GM12878 (cell line): ENCODE results near the gene KRT82. TPM values are rescaled to one million over a fixed set of nuclear protein-coding genes. Genes with fewer than 3 reads are reported as not detected.

Experiments used
- ATAC-seq: fragments of 200-7000 bp; cut with Tn5 transposase; 3 replicates; pipeline ENCODE4 v1.9.1; 2020; ENCODE audit warnings: mild to moderate bottlenecking, moderate library complexity
- BruUV-seq: library from RNA; stranded (reverse); fragments of 400-500 nt; replicated peaks from 2 replicates; lab custom pipeline; 2021; lab: Mats Ljungman, UMichigan
- CTCF ChIA-PET: fragments of 300-600 bp; sonication (Branson Sonifier 250); formaldehyde crosslinking; extraction: SDS; loops from one replicate; lab custom pipeline; 2021; ENCODE audit warnings: inconsistent platforms; lab: Yijun Ruan, JAX
- POLR2A ChIA-PET: fragments of 350-600 bp; formaldehyde crosslinking; extraction: SDS; loops from one replicate; lab custom pipeline; 2021; ENCODE audit warnings: inconsistent platforms; lab: Charles Lee
- RAD21 ChIA-PET: fragments of 300-600 bp; sonication (Branson Sonifier 250); formaldehyde crosslinking; loops from one replicate; lab custom pipeline; 2023; ENCODE audit warnings: antibody characterized with exemption; ENCODE audit not compliant: unreplicated experiment; lab: Charles Lee
- SMC1A ChIA-PET: fragments of 300-600 bp; sonication (Branson Sonifier 250); formaldehyde crosslinking; loops from one replicate; lab custom pipeline; 2023; ENCODE audit not compliant: unreplicated experiment, uncharacterized antibody; lab: Charles Lee
- DNase-seq: peaks from one replicate; pipeline ENCODE4 v3.0.0-alpha.2; 2011; ENCODE audit warnings: low read depth, low spot score
- FAIRE-seq: peaks from 3 replicates; lab custom pipeline; 2011; peaks lifted over from hg19 to GRCh38; lab: Jason Lieb, UNC
- H2AFZ ChIP-seq: 2 replicates; pipeline ENCODE4 v1.6.0; 2011; ENCODE audit warnings: low read depth, low read length, control low read depth; ENCODE audit not compliant: control insufficient read depth
- H3K27ac ChIP-seq: 2 replicates; pipeline ENCODE4 v1.5.1; 2011; ENCODE audit warnings: control low read depth; ENCODE audit not compliant: control insufficient read depth, insufficient read depth
- H3K27me3 ChIP-seq, 2 experiments: replicated peaks in 1 of 2; 2 replicates each; pipeline versions ENCODE4 v1.6.0 to v1.6.1; 2011; ENCODE audit warnings: low read length in 1 of 2; ENCODE audit not compliant: control insufficient read depth in 2 of 2, insufficient read depth in 2 of 2
- H3K36me3 ChIP-seq, 2 experiments: 2 replicates each; pipeline ENCODE4 v1.5.1; 2011; ENCODE audit warnings: low read length in 1 of 2; ENCODE audit not compliant: control insufficient read depth in 2 of 2, insufficient read depth in 2 of 2
- H3K4me1 ChIP-seq: 2 replicates; pipeline ENCODE4 v1.6.1; 2011; ENCODE audit warnings: mild to moderate bottlenecking, low read length, moderate library complexity, mixed read lengths; ENCODE audit not compliant: control insufficient read depth, insufficient read depth
- H3K4me2 ChIP-seq: 2 replicates; pipeline ENCODE4 v1.6.0; 2011; ENCODE audit warnings: control low read depth; ENCODE audit not compliant: control insufficient read depth, insufficient read depth
- H3K4me3 ChIP-seq: fragments of 200-600 bp; sonication (generic); 2 replicates; pipeline ENCODE4 v1.5.1; 2016
- H3K79me2 ChIP-seq: 2 replicates; pipeline ENCODE4 v1.6.0; 2011; ENCODE audit warnings: low read length; ENCODE audit not compliant: control insufficient read depth, insufficient read depth
- H3K9ac ChIP-seq: 2 replicates; pipeline ENCODE4 v1.8.0; 2011; ENCODE audit warnings: low read length, control low read depth, mixed read lengths; ENCODE audit not compliant: control insufficient read depth, insufficient read depth
- H3K9me3 ChIP-seq: replicated peaks from 3 replicates; pipeline ENCODE4 v1.5.1; 2011; ENCODE audit warnings: mild to moderate bottlenecking, low read length; ENCODE audit not compliant: control insufficient read depth, insufficient read depth
- H4K20me1 ChIP-seq: 2 replicates; pipeline ENCODE4 v1.6.0; 2011; ENCODE audit not compliant: control insufficient read depth, insufficient read depth
- ATF3 ChIP-seq: IDR thresholded peaks from 2 replicates; pipeline ENCODE4 v1.6.1; 2011; ENCODE audit warnings: low read depth, mild to moderate bottlenecking, low read length, moderate library complexity, borderline replicate concordance; ENCODE audit errors: extremely low read depth
- BACH1 ChIP-seq: fragments of 450-650 bp; IDR thresholded peaks from 2 replicates; pipeline ENCODE4 v1.6.1; 2017; ENCODE audit warnings: mild to moderate bottlenecking, borderline replicate concordance
- BCL11A ChIP-seq: IDR thresholded peaks from 2 replicates; pipeline ENCODE4 v1.6.1; 2011; ENCODE audit warnings: low read depth, low read length
- BMI1 ChIP-seq: fragments of 450-650 bp; IDR thresholded peaks from 2 replicates; pipeline ENCODE4 v1.6.1; 2016; ENCODE audit warnings: mild to moderate bottlenecking, moderate library complexity, borderline replicate concordance
- FOXM1 ChIP-seq: IDR thresholded peaks from 2 replicates; pipeline ENCODE4 v1.6.1; 2012; ENCODE audit warnings: low read depth, mild to moderate bottlenecking, inconsistent platforms, low read length, moderate library complexity
- MAX ChIP-seq: IDR thresholded peaks from 2 replicates; pipeline ENCODE4 v1.6.1; 2012; ENCODE audit warnings: low read depth, low read length, improper control_type of control experiment
- PML ChIP-seq: IDR thresholded peaks from 2 replicates; pipeline ENCODE4 v1.6.1; 2012; ENCODE audit warnings: low read length, inconsistent platforms
- POU2F2 ChIP-seq: IDR thresholded peaks from 3 replicates; pipeline ENCODE4 v1.6.1; 2011; ENCODE audit warnings: low read depth, mild to moderate bottlenecking, low read length, borderline replicate concordance
- RBBP5 ChIP-seq: fragments of 200-600 bp; sonication (generic); conservative IDR thresholded peaks from 2 replicates; pipeline ENCODE4 v1.6.1; 2016
- RELB ChIP-seq: fragments of 450-650 bp; IDR thresholded peaks from 2 replicates; pipeline ENCODE4 v1.6.1; 2017; ENCODE audit warnings: low read depth, mild to moderate bottlenecking, moderate library complexity
- SUPT20H ChIP-seq: IDR thresholded peaks from 2 replicates; pipeline ENCODE4 v1.6.1; 2011; ENCODE audit warnings: low read depth, mild to moderate bottlenecking, low read length, moderate library complexity, borderline replicate concordance; ENCODE audit not compliant: control insufficient read depth
- TBL1XR1 ChIP-seq: IDR thresholded peaks from 2 replicates; pipeline ENCODE4 v1.6.1; 2012; ENCODE audit warnings: low read depth, low read length, improper control_type of control experiment
- TCF3 ChIP-seq: IDR thresholded peaks from 2 replicates; pipeline ENCODE4 v1.6.1; 2012; ENCODE audit warnings: low read depth, mild to moderate bottlenecking, low read length, borderline replicate concordance; ENCODE audit not compliant: insufficient read depth
- ZNF207 ChIP-seq: fragments of 450-650 bp; IDR thresholded peaks from 2 replicates; pipeline ENCODE4 v1.6.1; 2014; ENCODE audit warnings: antibody characterized with exemption, mild to moderate bottlenecking, borderline replicate concordance
- ZNF384 ChIP-seq: IDR thresholded peaks from 2 replicates; pipeline ENCODE4 v1.6.1; 2012; ENCODE audit warnings: low read depth, mild to moderate bottlenecking, low read length, improper control_type of control experiment, borderline replicate concordance
- WGBS: methylation state at CpG from one replicate; pipeline ENCODE4 v1.1.6; 2016; ENCODE audit warnings: low lambda C conversion rate; ENCODE audit not compliant: insufficient replicate concordance, insufficient coverage; ENCODE audit errors: missing lambda C conversion rate; 5-methylcytosine and 5-hydroxymethylcytosine counted together
- in situ Hi-C: fragments of 300-500 bp; cut with MboI; formaldehyde crosslinking; loops from 9 replicates; pipeline ENCODE4 v1.14.3; 2018; ENCODE audit warnings: mixed read lengths
- intact Hi-C: fragments of 100-400 bp; cut with micrococcal nuclease; formaldehyde crosslinking; loops from one replicate; pipeline ENCODE4 v1.14.2; 2022; ENCODE audit not compliant: unreplicated experiment
- polyA plus RNA-seq, 11 experiments: library from polyadenylated mRNA; depleted of rRNA in 4 of 11; unstranded in 6 of 11; stranded (reverse) in 5 of 11; fragments of >200 nt; fragmentation: Nextera tagmentation in 4 of 11; fragmentation: Illumina TruSeq in 1 of 11; extraction: Ambion mirVana in 4 of 11; extraction: Trizol in 1 of 11; gene quantifications; 1 replicate in 1 of 11; 2 replicates in 10 of 11; pipeline versions ENCODE4 v1.2.1 to v1.2.3, GENCODE V29; 2011 to 2016; ENCODE audit warnings: inconsistent platforms in 2 of 11, missing spikeins in 2 of 11, low read depth in 1 of 11
- total RNA-seq, 4 experiments: library from RNA; depleted of rRNA in 3 of 4; stranded (reverse); fragments of >200 nt in 3 of 4; fragmentation: Illumina TruSeq in 1 of 4; extraction: Trizol in 1 of 4; gene quantifications; 2 replicates each; pipeline versions ENCODE4 v1.2.1 to v1.2.3, GENCODE V29; 2013 to 2021

The KRT82 gene
- total and polyA plus RNA-seq, 10 of the 15 experiments (the other 5 are each of a cell fraction or from before 2014, with no cell fraction given): not detected

GRCh38 chr12:52402377-52402776 lies 3.8 kb downstream of the KRT82 start:
- BruUV-seq: no TSS peak
- H3K4me1 ChIP-seq: no peaks in the 10 kb centered on the region
- no peak overlapping the region for H3K4me3 ChIP-seq
- WGBS: 63% methylated on average over 2 of the region's 2 CpGs
- ChIA-PET RAD21 (no interaction called here), SMC1A (no interaction called here), POLR2A (interaction anchor here (0.6 kb wide), 1 partner anchor 610 kb away, joined by 5 read pairs; no protein-coding TSS in a partner anchor), CTCF (no interaction called here)
- in situ Hi-C loops: no loop called here
- no peak overlapping the region for H2AFZ ChIP-seq
- H3K79me2 ChIP-seq: no peaks in the 10 kb centered on the region
- H3K27ac ChIP-seq: no peak overlapping the region
- FAIRE-seq (no peak), DNase-seq (no peak), ATAC-seq (no peak; the same call in 2 of the 3 replicates)
- no peak overlapping the region for H3K4me2 ChIP-seq
- intact Hi-C loops: no loop called here
- no peaks in the 10 kb centered on the region for H3K9me3 ChIP-seq
- TF ChIP-seq PML: no peak
- no peak for TF ChIP-seq RBBP5
- H3K9ac ChIP-seq: no peak overlapping the region
- no peaks in the 10 kb centered on the region; a peak in 1 of 4 replicates for H3K27me3 ChIP-seq
- no peaks in the 10 kb centered on the region for H4K20me1 ChIP-seq
- no peaks in the 10 kb centered on the region for H3K36me3 ChIP-seq

GRCh38 chr12:52401926-52402325 lies 4.2 kb downstream of the KRT82 start:
- Histone ChIP-seq H3K27ac (no peak overlapping the region), H2AFZ (no peak overlapping the region), H3K27me3 (no peaks in the 10 kb centered on the region; a peak in 1 of 4 replicates), H3K9me3 (no peaks in the 10 kb centered on the region), H3K4me1 (no peaks in the 10 kb centered on the region), H3K36me3 (no peaks in the 10 kb centered on the region), H3K9ac (no peak overlapping the region), H3K79me2 (no peaks in the 10 kb centered on the region), H3K4me3 (no peak overlapping the region), H4K20me1 (no peaks in the 10 kb centered on the region), H3K4me2 (no peak overlapping the region)
- no peak for DNase-seq
- intact Hi-C loops (no loop called here), in situ Hi-C loops (no loop called here)
- WGBS: 7% methylated on average over 4 of the region's 4 CpGs
- BruUV-seq: no TSS peak
- ChIA-PET CTCF (interaction anchor here (1.4 kb wide), 1 partner anchor 28 kb away, joined by 4 read pairs; no protein-coding TSS in a partner anchor), POLR2A (no interaction called here), RAD21 (no interaction called here), SMC1A (no interaction called here)
- FAIRE-seq: no peak
- TF ChIP-seq SUPT20H: no peak
- no peak for TF ChIP-seq BMI1
- no peak for TF ChIP-seq ZNF384
- TF ChIP-seq BCL11A: no peak
- TF ChIP-seq MAX: no peak
- TF ChIP-seq RELB: no peak
- no peak for TF ChIP-seq ZNF207
- no peak for TF ChIP-seq TCF3
- no peak for TF ChIP-seq FOXM1
- TF ChIP-seq ATF3: no peak
- no peak for TF ChIP-seq BACH1
- TF ChIP-seq TBL1XR1: no peak
- no peak for TF ChIP-seq POU2F2
- no peak for ATAC-seq
